ENCODE data around the gene HYDIN.

Gene HYDIN

GRCh38 chr16:70788668-70789594 lies 441.6 kb downstream of the HYDIN start:
- no peak for DNase-seq (ENCODE audit: low read depth in 2 of 2)

GRCh38 chr16:70786020-70786755 lies 444.3 kb downstream of the HYDIN start:
- no peak for DNase-seq (ENCODE audit: low read depth in 2 of 2)

DNA sequence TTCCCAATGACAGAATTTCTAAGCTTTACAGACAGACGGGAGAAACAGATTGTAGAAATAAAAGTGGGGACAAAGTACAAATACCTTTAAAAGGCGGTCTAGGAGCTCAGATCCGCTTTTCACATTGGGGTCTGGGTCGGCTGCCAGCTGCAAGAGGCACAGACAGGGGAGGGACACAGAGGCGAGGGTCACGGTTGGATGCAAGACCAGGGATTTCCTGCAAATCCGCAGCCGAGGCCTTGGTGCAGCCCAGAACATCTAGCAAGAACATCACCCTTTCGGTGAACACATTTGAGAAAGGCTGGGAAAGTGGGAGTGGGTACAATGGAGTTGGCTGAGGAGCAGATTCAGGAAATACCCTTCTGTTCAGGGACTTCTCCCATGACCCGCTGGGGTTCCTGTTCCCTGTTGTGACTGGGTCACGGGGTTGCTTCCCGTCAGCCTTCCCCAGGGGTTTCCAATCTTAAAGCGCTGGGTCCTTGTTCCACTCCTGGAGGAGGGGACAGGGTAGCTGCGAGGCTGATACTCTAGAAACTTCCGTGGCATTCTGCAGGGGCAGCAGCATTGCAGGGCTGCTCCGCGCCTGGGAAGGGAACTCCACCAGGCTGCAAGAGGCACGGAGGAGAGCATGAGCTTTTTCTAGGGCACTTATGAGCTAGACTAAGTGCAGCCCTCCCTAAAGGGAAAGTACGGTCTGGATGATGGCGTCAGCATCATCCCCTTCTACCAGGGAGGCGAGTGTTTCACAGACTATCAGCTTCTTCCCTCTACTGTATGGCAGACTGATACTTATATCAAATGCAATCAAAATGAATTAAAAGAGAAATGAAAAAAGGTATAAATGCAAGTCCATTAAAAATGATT lies 445.6 kb downstream of the HYDIN start:
- no peak for DNase-seq (ENCODE audit: low read depth in 2 of 2)

- DNase-seq (ENCODE audit: low read depth in 2 of 2) = no peak
These were observed 448.3 kb downstream of the HYDIN start for GRCh38 chr16:70782237-70782636.

DNA sequence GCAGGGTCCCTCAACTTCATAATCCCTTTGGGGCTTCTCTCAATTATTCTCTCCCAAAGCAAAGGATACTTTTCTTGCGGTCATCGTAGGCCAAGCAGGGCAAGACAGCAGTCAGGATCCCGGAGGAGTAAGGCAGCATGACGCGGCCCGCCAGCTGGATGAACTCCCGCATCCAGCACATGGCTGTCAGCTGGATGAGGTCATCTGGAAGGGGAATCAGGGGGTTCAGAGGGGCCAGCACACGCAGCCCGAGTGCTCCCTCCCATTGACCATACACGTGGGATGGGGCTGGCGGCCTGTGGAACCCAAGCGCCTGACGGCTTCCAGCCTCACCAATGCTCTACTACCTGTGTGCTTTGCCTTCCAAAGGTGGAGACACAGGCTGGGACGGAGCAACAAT lies 448.7 kb downstream of the HYDIN start:
- no peak for DNase-seq (ENCODE audit: low read depth in 2 of 2)

DNA sequence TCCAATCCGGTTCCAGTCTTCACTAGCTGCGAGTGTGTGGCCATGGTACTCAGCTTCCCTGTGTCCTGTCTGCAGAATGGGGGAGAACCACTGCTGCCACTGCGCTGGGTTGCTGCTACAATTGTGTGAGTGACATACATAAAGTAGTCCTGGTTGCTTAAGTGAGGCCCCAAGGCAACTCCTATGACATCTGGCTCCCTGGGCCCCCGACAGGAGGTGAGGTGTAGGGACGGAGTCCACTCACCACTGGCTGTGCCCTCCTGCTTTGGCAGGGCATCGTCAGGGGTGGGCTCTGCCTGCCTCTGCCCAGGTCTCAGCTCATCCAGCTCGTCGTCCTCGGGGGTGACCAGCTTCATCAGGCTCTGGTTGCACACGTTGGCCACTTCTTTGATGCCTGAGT lies 450.0 kb downstream of the HYDIN start:
- no peak for DNase-seq (ENCODE audit: low read depth in 2 of 2)

DNA sequence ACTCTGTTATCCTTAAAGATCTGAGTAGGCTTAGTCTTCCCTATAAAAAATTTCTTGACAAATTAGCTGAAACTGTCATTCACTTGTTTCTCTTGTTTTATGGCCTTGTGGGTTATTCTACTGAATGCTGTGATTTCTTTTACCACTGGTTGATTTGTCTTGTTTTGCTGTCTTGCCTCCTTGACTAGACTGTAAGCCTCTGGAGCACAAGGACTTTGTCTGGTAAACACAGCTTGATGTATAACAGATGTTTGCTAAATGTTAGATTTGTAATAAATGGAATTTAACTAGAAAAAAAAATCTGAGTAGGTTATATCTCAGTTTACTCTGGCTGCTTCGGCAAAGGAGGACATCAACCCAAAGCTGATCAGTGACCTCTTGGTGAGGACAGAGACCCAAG lies 451.2 kb downstream of the HYDIN start:
- no peak for DNase-seq (ENCODE audit: low read depth in 2 of 2)

GRCh38 chr16:70778901-70779309 lies 451.6 kb downstream of the HYDIN start:
- no peak for DNase-seq (ENCODE audit: low read depth in 2 of 2)

DNA sequence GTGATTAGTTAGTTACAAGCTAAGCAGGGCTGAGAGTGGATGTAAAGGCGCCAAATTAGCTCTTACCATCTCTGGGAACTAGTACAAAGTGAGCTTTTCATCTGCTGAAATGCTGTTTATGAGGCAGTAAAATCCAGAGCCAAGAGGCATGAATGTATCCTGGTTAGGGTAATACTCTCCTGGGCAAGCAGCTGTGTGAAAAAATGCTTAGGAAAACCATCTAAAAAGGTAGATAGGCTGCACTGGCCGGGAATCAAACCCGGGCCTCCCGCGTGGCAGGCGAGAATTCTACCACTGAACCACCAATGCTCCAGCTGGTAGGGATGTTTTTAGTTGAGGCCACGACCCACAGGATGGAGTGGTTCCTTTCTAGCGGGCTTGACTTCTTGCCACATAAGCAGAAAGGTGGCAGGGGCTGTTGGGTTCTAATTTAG lies 452.5 kb downstream of the HYDIN start:
- DNase-seq (ENCODE audit: low read depth in 2 of 2) = no peak

GRCh38 chr16:70777496-70777895 lies 453.0 kb downstream of the HYDIN start:
- no peak for DNase-seq (ENCODE audit: low read depth in 2 of 2)

- no peak for DNase-seq (ENCODE audit: low read depth in 2 of 2)
These were observed 455.1 kb downstream of the HYDIN start for GRCh38 chr16:70775399-70775798.

DNA sequence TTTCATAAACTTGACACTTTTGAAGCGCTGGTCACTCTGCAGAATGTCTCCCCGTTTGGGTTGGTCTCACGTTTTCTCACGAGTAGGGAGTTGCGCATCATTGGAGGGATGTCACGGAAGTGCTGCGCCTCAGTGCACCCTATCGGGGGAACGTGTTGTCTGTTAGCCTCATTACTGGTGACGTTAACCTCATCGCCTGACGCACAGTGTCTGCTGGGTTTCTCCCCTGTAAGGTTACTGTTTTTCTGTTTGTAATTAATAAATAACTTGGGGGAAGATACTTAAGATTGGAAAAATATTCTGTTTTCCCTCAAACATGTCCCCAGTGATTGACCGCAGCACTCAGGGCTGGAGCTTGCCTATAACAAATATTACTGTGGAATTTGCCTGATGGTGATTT lies 456.3 kb downstream of the HYDIN start:
- no peak for DNase-seq (ENCODE audit: low read depth in 2 of 2)

DNA sequence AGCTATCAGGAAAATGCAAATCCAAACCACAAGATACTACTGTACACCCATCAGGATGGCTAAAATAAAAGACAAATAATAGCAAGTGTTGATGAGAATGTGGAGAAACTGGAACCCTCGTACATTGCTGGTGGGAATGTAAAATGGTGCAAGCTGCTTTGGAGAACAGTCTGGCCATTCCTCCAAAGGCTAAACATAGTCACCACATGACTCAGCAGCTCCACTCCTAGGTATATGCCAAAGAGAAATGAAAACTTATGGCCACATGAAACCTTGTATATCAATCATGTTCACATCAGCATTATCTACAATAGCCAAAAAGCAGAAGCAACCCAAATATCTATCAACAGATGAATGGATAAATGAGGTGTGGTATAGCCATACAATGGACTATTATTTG lies 458.0 kb downstream of the HYDIN start:
- no peak for DNase-seq (ENCODE audit: low read depth in 2 of 2)

GRCh38 chr16:70770626-70771552 lies 459.6 kb downstream of the HYDIN start:
- peak; percentile 32 to 40 for DNase-seq (ENCODE audit: low read depth in 2 of 2)

- DNase-seq (ENCODE audit: low read depth in 2 of 2) = no peak
These were observed 460.3 kb downstream of the HYDIN start for GRCh38 chr16:70770291-70770625.

GRCh38 chr16:70769761-70770160 lies 460.8 kb downstream of the HYDIN start:
- no peak for DNase-seq (ENCODE audit: low read depth in 2 of 2)

GRCh38 chr16:70769131-70769530 lies 461.4 kb downstream of the HYDIN start:
- DNase-seq (ENCODE audit: low read depth in 2 of 2) = no peak

DNA sequence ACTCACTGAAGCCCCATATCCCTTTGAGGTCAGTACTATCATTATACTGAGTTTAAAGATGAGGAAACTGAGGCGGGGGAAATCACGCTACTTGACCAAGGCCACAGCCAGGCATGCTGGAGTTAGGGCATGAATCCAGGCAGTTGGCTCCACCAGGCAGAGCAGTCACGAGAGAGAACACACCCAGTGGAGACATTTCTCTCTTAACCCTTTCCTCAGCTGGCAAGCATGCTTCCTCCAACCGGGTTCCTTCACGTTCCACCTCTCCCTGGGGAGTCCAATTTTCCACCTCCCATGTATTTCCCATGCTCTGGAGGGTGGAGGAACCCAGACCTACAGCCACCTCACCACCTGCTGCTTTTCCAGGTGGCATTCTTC lies 462.3 kb downstream of the HYDIN start:
- DNase-seq (ENCODE audit: low read depth in 2 of 2) = no peak

DNA sequence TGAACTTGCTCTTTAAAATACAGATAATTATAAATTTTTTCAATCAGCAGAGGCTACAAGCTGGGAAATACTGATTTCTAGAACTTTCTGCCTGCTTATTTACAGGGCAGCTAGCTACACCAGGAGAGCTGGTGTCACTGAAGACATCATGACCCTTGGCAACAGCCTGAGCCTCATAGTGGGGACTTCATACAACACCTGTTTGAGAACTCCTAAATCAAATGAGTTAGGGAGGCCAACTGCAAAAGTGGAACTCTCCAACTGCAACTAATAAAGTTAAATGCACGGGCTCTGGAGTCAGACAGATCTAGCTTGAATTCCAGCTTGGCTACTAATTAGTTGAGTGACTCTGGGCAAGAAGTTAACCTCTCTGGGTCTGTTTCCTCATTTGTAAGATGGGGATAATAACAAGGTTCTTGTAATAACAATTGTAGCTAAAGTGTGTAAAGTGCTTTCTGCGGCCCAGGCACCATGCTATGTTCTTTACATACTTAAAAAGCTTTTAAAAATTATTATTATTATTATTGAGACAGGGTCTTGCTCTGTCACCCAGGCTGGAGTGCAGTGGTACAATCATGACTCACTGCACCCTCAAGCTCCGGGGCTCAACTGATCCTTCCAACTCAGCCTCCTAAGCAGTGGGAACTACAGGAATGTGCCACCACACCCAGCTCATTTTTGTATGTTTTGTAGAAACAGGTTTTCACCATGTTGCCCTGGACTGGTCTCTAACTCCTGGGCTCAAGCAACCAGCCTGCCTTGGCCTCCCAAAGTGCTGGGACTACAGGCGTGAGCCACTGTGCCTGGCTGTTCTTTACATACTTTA lies 462.9 kb downstream of the HYDIN start:
- DNase-seq (ENCODE audit: low read depth in 2 of 2) = no peak

GRCh38 chr16:70766658-70767057 lies 463.9 kb downstream of the HYDIN start:
- DNase-seq (ENCODE audit: low read depth in 2 of 2) = no peak
